Keratinocyte (primary cell): ENCODE measurements around the gene TXNRD1. TPM values are rescaled to one million over a fixed set of nuclear protein-coding genes. Genes with fewer than 3 reads are reported as not detected.

Experiments
- DNase-seq: peaks from one replicate; pipeline ENCODE4 v3.0.0-alpha.2; 2011; ENCODE audit warnings: low read depth, missing footprints, low spot score
- FAIRE-seq: peaks from 2 replicates; lab custom pipeline; 2011; peaks lifted over from hg19 to GRCh38; lab: Jason Lieb, UNC
- H2AFZ ChIP-seq: 2 replicates; pipeline ENCODE4 v1.6.0; 2012; ENCODE audit warnings: low read length, control low read depth, inconsistent platforms; ENCODE audit not compliant: control insufficient read depth
- H3K27ac ChIP-seq: 2 replicates; pipeline ENCODE4 v1.5.1; 2011; ENCODE audit warnings: low read length; ENCODE audit not compliant: control insufficient read depth, insufficient read depth
- H3K27me3 ChIP-seq: 3 replicates; pipeline ENCODE4 v1.6.0; 2011; ENCODE audit warnings: low read length; ENCODE audit not compliant: control insufficient read depth, insufficient read depth; ENCODE audit errors: extremely low read depth
- H3K36me3 ChIP-seq, 2 experiments: 2 replicates in 1 of 2; 3 replicates in 1 of 2; pipeline ENCODE4 v1.5.1; 2011; ENCODE audit warnings: low read length in 2 of 2, mild to moderate bottlenecking in 1 of 2; ENCODE audit not compliant: control insufficient read depth in 2 of 2, insufficient read depth in 2 of 2; ENCODE audit errors: extremely low read depth in 1 of 2
- H3K4me1 ChIP-seq: 3 replicates; pipeline ENCODE4 v1.5.1; 2011; ENCODE audit warnings: low read length; ENCODE audit not compliant: control insufficient read depth, insufficient read depth; ENCODE audit errors: extremely low read depth
- H3K4me2 ChIP-seq: 3 replicates; pipeline ENCODE4 v1.6.0; 2011; ENCODE audit warnings: low read depth, low read length; ENCODE audit not compliant: control insufficient read depth, insufficient read depth; ENCODE audit errors: extremely low read depth
- H3K4me3 ChIP-seq, 3 experiments: fragments of 200-600 bp in 1 of 3; sonication (generic) in 1 of 3; 2 replicates in 2 of 3; 3 replicates in 1 of 3; pipeline ENCODE4 v1.5.1; 2011 to 2016; ENCODE audit warnings: low read length in 3 of 3, mild to moderate bottlenecking in 3 of 3, control low read depth in 2 of 3, inconsistent platforms in 1 of 3, low read depth in 1 of 3, mixed read lengths in 1 of 3, mixed run types in 1 of 3, moderate library complexity in 1 of 3; ENCODE audit not compliant: control insufficient read depth in 2 of 3, insufficient read depth in 2 of 3; ENCODE audit errors: extremely low read depth in 1 of 3
- H3K79me2 ChIP-seq: 2 replicates; pipeline ENCODE4 v1.6.0; 2012; ENCODE audit warnings: low read length; ENCODE audit not compliant: control insufficient read depth, insufficient read depth
- H3K9ac ChIP-seq: 3 replicates; pipeline ENCODE4 v1.6.0; 2011; ENCODE audit warnings: low read length; ENCODE audit not compliant: control insufficient read depth, insufficient read depth; ENCODE audit errors: extremely low read depth
- H3K9me1 ChIP-seq: 3 replicates; pipeline ENCODE4 v1.6.0; 2011; ENCODE audit warnings: low read length; ENCODE audit not compliant: control insufficient read depth, insufficient read depth; ENCODE audit errors: extremely low read depth
- H3K9me3 ChIP-seq: 2 replicates; pipeline ENCODE4 v1.5.1; 2012; ENCODE audit warnings: low read depth, low read length; ENCODE audit not compliant: control insufficient read depth
- H4K20me1 ChIP-seq: 3 replicates; pipeline ENCODE4 v1.6.0; 2011; ENCODE audit warnings: low read length; ENCODE audit not compliant: control insufficient read depth, insufficient read depth; ENCODE audit errors: extremely low read depth
- CTCF ChIP-seq, 3 experiments: IDR thresholded peaks in 1 of 3; conservative IDR thresholded peaks in 1 of 3; optimal IDR thresholded peaks in 1 of 3; 2 replicates in 2 of 3; 3 replicates in 1 of 3; pipeline versions ENCODE3 to v1.5.1; 2011; ENCODE audit warnings: low read length in 3 of 3, mild to moderate bottlenecking in 3 of 3, moderate library complexity in 2 of 3, control low read depth in 1 of 3, inconsistent platforms in 1 of 3; ENCODE audit not compliant: insufficient read depth in 2 of 3; ENCODE audit errors: extremely low read depth in 1 of 3
- EZH2 ChIP-seq: IDR thresholded peaks from one replicate; pipeline ENCODE4 v1.6.1; 2012; ENCODE audit warnings: inconsistent platforms, mild to moderate bottlenecking, low read length, moderate library complexity
- dilution Hi-C: fragments of 300-500 bp; cut with MboI; formaldehyde crosslinking; loops from one replicate; pipeline ENCODE4 v1.7.0; 2020; ENCODE audit warnings: low sequenced_read_pairs; ENCODE audit not compliant: extremely low pct_ligation_motif_present
- polyA plus RNA-seq, 5 experiments: library from polyadenylated mRNA; depleted of rRNA in 3 of 5; stranded (reverse) in 3 of 5; stranded (forward) in 1 of 5; unstranded in 1 of 5; fragments of >200 nt; gene quantifications; 1 replicate in 1 of 5; 2 replicates in 3 of 5; 3 replicates in 1 of 5; pipeline versions ENCODE4 v1.2.1 to v1.2.3, GENCODE V29; 2011 to 2012; ENCODE audit warnings: missing spikeins in 2 of 5, low read depth in 1 of 5, low replicate concordance in 1 of 5

TXNRD1 gene
- polyA plus RNA-seq, 1 donor (not counting 4 experiments of a cell fraction or from before 2014, with no cell fraction given) = 88.9 TPM

GRCh38 chr12:104336115-104336514 lies 120.5 kb downstream of the TXNRD1 start:
- peaks cover 7% of the 10 kb centered on the region for H4K20me1 ChIP-seq
- no peak overlapping the region for H3K9ac ChIP-seq
- FAIRE-seq (no peak), DNase-seq (no peak)
- no peaks in the 10 kb centered on the region for H3K9me1 ChIP-seq
- H3K4me2 ChIP-seq = no peak overlapping the region
- peaks cover 31 to 38% of the 10 kb centered on the region in 2 experiments for H3K36me3 ChIP-seq
- no peak for TF ChIP-seq CTCF (optimal IDR thresholded peaks at IDR 0.05 in 1 of 3, IDR thresholded peaks at IDR 0.05 in 1 of 3, conservative IDR thresholded peaks at IDR 0.05 in 1 of 3; ENCODE audit: extremely low read depth in 1 of 3, insufficient read depth in 2 of 3, low read length in 3 of 3)
- no peak for TF ChIP-seq EZH2
- peaks cover 16% of the 10 kb centered on the region for H3K79me2 ChIP-seq
- no peak overlapping the region for H2AFZ ChIP-seq
- no peaks in the 10 kb centered on the region for H3K4me1 ChIP-seq
- dilution Hi-C loops = no loop called here
- no peaks in the 10 kb centered on the region for H3K9me3 ChIP-seq
- H3K27ac ChIP-seq = no peak overlapping the region
- H3K27me3 ChIP-seq = no peaks in the 10 kb centered on the region
- no peak overlapping the region for H3K4me3 ChIP-seq

GRCh38 chr12:104337030-104337558 lies 121.5 kb downstream of the TXNRD1 start:
- no peak for TF ChIP-seq CTCF (optimal IDR thresholded peaks at IDR 0.05 in 1 of 3, IDR thresholded peaks at IDR 0.05 in 1 of 3, conservative IDR thresholded peaks at IDR 0.05 in 1 of 3; ENCODE audit: extremely low read depth in 1 of 3, insufficient read depth in 2 of 3, low read length in 3 of 3)
- no peak for TF ChIP-seq EZH2
- H3K79me2 ChIP-seq = peaks cover 22% of the 10 kb centered on the region
- no peaks in the 10 kb centered on the region for H3K9me1 ChIP-seq
- H3K9ac ChIP-seq = no peak overlapping the region
- peaks cover 37 to 43% of the 10 kb centered on the region in 2 experiments for H3K36me3 ChIP-seq
- H3K27ac ChIP-seq = no peak overlapping the region
- H3K27me3 ChIP-seq = no peaks in the 10 kb centered on the region
- FAIRE-seq = no peak
- no peak overlapping the region for H2AFZ ChIP-seq
- DNase-seq = no peak
- H3K4me2 ChIP-seq = no peak overlapping the region
- H3K9me3 ChIP-seq = no peaks in the 10 kb centered on the region
- dilution Hi-C loops = no loop called here
- H4K20me1 ChIP-seq = peaks cover 9% of the 10 kb centered on the region
- H3K4me3 ChIP-seq = no peak overlapping the region
- no peaks in the 10 kb centered on the region for H3K4me1 ChIP-seq
